MM.1S (cell line): ENCODE results near the gene LEFTY1.

ENCODE experiments used
- DNase-seq: peaks from one replicate; pipeline ENCODE4 v3.0.0-alpha.2; 2015
- H2AFZ ChIP-seq: fragments of 300-600 bp; sonication (generic); 2 replicates; pipeline ENCODE4 v1.6.0; 2016; ENCODE audit warnings: antibody characterized with exemption, low read length
- H3F3A ChIP-seq: fragments of 300-600 bp; sonication (generic); 2 replicates; pipeline ENCODE4 v1.6.1; 2016; ENCODE audit warnings: mild to moderate bottlenecking, antibody characterized with exemption, low read length, moderate library complexity, mixed read lengths; ENCODE audit not compliant: insufficient read depth
- H3K27ac ChIP-seq: fragments of 300-600 bp; sonication (generic); 2 replicates; pipeline ENCODE4 v1.5.1; 2016; ENCODE audit warnings: mild to moderate bottlenecking, low read length
- H3K27me3 ChIP-seq: fragments of 300-600 bp; sonication (generic); replicated peaks from 2 replicates; pipeline ENCODE4 v1.6.0; 2016; ENCODE audit warnings: low read length; ENCODE audit not compliant: insufficient read depth
- H3K36me3 ChIP-seq: fragments of 300-600 bp; sonication (generic); replicated peaks from 2 replicates; pipeline ENCODE4 v1.6.1; 2016; ENCODE audit warnings: mild to moderate bottlenecking, low read length, mixed read lengths; ENCODE audit not compliant: insufficient read depth
- H3K4me1 ChIP-seq: fragments of 300-600 bp; sonication (generic); 2 replicates; pipeline ENCODE4 v1.6.1; 2016; ENCODE audit warnings: low read length, mixed read lengths
- H3K4me2 ChIP-seq: fragments of 300-600 bp; sonication (generic); 2 replicates; pipeline ENCODE4 v1.6.0; 2016; ENCODE audit warnings: low read depth, low read length
- H3K4me3 ChIP-seq: fragments of 300-600 bp; sonication (generic); 2 replicates; pipeline ENCODE4 v1.5.1; 2016; ENCODE audit warnings: low read length, mixed read lengths
- H3K79me2 ChIP-seq: fragments of 300-600 bp; sonication (generic); 2 replicates; pipeline ENCODE4 v1.6.1; 2016; ENCODE audit warnings: mixed run types, low read length, mixed read lengths
- H3K9ac ChIP-seq: fragments of 300-600 bp; sonication (generic); 2 replicates; pipeline ENCODE4 v1.6.1; 2016; ENCODE audit warnings: low read length, mixed read lengths
- H3K9me2 ChIP-seq: fragments of 300-600 bp; sonication (generic); replicated peaks from 2 replicates; pipeline ENCODE4 v1.6.1; 2016; ENCODE audit warnings: mild to moderate bottlenecking, low read length, mixed read lengths; ENCODE audit not compliant: insufficient read depth
- H3K9me3 ChIP-seq: fragments of 300-600 bp; sonication (generic); replicated peaks from 2 replicates; pipeline ENCODE4 v1.6.1; 2016; ENCODE audit warnings: mild to moderate bottlenecking, low read length, mixed read lengths; ENCODE audit not compliant: insufficient read depth
- H4K20me1 ChIP-seq: fragments of 300-600 bp; sonication (generic); 2 replicates; pipeline ENCODE4 v1.6.1; 2016; ENCODE audit warnings: mild to moderate bottlenecking, low read length, moderate library complexity, mixed read lengths; ENCODE audit not compliant: insufficient read depth
- EZH2 ChIP-seq: fragments of 300-600 bp; sonication (generic); optimal IDR thresholded peaks from 2 replicates; pipeline ENCODE3; 2017; ENCODE audit warnings: low read depth, mild to moderate bottlenecking, antibody characterized with exemption, low read length, mixed read lengths
- EZH2phosphoT487 ChIP-seq: fragments of 300-600 bp; sonication (generic); IDR thresholded peaks from 2 replicates; pipeline ENCODE4 v1.6.1; 2018; ENCODE audit warnings: antibody characterized with exemption, low read length
- TF ChIP-seq, protein P1 (sequence below): fragments of 300-600 bp; sonication (generic); IDR thresholded peaks from 2 replicates; pipeline ENCODE4 v1.5.1; 2016; ENCODE audit warnings: antibody characterized with exemption, low read length, mixed read lengths

LEFTY1 gene

DNA sequence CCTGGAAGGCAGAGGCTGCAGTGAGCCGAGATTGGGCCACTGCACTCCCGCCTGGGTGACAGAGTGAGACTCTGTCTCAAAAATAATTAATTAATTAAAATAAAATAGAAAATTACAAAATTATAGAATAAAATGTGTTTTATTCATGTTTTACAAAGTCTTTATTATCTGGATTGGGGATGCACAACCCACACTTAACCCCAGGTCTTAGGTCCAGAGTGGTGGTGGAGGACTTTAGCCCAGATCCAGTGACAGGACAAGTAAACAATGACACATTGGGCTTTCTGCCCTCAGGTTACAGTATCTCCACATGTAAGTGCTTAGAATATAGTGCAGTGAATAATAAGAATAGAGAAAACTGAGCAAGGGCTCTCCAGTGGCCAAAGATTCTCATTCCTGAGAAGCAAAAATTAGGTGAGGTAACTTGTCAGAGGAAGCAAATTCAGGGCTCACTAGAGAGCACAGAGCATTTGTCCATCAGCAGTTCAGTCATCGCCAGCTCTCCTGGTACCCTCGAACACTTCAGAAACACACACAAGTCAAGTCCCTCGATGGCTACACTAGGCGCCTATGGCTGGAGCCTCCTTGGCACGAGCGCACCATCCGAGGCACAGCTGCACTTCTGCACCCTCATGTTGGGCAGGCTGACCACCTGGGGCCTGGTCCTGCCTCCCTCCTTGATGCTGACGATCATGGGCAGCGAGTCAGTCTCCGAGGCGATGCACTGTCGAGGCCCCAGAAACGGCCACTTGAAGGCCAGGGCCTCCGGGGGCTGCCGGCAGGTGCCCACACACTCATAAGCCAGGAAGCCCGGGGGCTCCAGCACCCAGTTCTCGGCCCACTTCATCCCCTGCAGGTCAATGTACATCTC lies 2.6 kb downstream of the LEFTY1 start:
- H3K4me1 ChIP-seq: 0 out of 2 replicates have a peak, but pooled peaks cover under 1% of the 10 kb centered on the region
- DNase-seq: no peak
- H3K4me2 ChIP-seq: no peak overlapping the region
- no peaks in the 10 kb centered on the region for H4K20me1 ChIP-seq
- no peaks in the 10 kb centered on the region for H3K27me3 ChIP-seq
- peaks cover 24% of the 10 kb centered on the region for H3K79me2 ChIP-seq
- H3K9me2 ChIP-seq: no peaks in the 10 kb centered on the region
- H3K4me3 ChIP-seq: no peak overlapping the region
- H3K9me3 ChIP-seq: no peaks in the 10 kb centered on the region
- H3K9ac ChIP-seq: no peak overlapping the region
- peaks cover 18% of the 10 kb centered on the region for H3F3A ChIP-seq
- H3K36me3 ChIP-seq: no peaks in the 10 kb centered on the region
- no peak overlapping the region for H2AFZ ChIP-seq
- TF ChIP-seq, protein P1, sequence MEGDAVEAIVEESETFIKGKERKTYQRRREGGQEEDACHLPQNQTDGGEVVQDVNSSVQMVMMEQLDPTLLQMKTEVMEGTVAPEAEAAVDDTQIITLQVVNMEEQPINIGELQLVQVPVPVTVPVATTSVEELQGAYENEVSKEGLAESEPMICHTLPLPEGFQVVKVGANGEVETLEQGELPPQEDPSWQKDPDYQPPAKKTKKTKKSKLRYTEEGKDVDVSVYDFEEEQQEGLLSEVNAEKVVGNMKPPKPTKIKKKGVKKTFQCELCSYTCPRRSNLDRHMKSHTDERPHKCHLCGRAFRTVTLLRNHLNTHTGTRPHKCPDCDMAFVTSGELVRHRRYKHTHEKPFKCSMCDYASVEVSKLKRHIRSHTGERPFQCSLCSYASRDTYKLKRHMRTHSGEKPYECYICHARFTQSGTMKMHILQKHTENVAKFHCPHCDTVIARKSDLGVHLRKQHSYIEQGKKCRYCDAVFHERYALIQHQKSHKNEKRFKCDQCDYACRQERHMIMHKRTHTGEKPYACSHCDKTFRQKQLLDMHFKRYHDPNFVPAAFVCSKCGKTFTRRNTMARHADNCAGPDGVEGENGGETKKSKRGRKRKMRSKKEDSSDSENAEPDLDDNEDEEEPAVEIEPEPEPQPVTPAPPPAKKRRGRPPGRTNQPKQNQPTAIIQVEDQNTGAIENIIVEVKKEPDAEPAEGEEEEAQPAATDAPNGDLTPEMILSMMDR: no peak
- no peak for TF ChIP-seq EZH2
- TF ChIP-seq EZH2phosphoT487: no peak
- H3K27ac ChIP-seq: no peak overlapping the region

DNA sequence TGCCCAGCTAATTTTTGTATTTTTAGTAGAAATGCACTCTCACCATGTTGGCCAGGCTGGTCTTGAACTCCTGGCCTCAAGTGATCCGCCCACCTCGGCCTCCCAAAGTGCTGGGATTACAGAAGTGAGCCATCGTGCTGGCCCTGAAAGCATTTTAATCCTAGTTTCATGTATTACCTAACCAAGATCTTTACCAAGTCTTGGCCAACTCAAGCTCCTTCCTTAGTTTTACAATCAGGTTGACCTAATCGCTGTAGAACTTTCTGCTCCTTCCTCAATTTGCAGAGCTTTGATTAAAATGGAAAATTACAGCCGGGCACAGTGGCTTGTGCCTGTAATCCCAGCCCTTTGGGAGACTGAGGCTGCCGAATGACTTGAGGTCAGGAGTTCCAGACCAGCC lies 3.6 kb downstream of the LEFTY1 start:
- Histone ChIP-seq H3K4me3 (no peak overlapping the region), H2AFZ (no peak overlapping the region), H3K9me3 (no peaks in the 10 kb centered on the region), H3K27ac (no peak overlapping the region), H3K9me2 (no peaks in the 10 kb centered on the region), H4K20me1 (no peaks in the 10 kb centered on the region), H3K27me3 (no peaks in the 10 kb centered on the region), H3K4me1 (peaks cover 11% of the 10 kb centered on the region), H3K9ac (no peak overlapping the region), H3K79me2 (peaks cover 34% of the 10 kb centered on the region), H3K4me2 (no peak overlapping the region), H3F3A (peaks cover 29% of the 10 kb centered on the region), H3K36me3 (no peaks in the 10 kb centered on the region)
- TF ChIP-seq EZH2phosphoT487 (no peak), EZH2 (no peak)
- TF ChIP-seq, protein P1: no peak
- no peak for DNase-seq

DNA sequence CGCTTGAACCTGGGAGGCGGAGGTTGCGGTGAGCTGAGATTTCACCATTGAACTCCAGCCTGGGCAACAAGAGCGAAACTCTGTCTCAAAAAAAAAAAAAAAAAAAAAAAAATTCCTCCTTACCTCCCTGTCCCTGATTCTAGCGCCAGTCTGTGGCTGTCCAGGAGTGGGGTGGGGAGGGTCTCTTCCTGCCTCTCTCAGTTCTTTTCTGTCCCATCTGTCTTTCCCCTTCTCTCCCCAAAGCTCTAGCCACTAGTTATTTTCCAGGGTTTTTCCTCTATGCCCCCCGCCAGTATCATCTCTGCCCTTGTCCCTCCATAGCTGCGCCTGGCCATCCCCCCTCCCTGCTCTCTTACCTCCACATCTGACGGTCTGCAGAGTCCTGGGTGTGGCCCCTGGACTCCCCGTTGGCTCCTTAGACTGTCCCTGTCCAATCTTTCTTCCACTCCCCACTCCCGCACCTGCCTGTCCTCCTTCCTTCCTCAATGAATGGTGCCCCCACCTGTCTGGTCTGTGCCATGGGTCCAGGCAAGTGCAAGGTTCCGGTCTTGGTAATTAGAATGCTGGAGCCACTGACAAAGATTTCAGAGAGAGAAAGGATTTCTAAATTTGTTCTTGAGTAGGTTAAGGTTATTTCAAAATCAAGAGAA lies 5.2 kb downstream of the LEFTY1 start:
- H3K4me2 ChIP-seq: peak overlapping the region; percentile 99; the same call in 1 of the 2 replicates
- H3K4me1 ChIP-seq: peaks cover 25% of the 10 kb centered on the region
- DNase-seq: no peak
- H2AFZ ChIP-seq: no peak overlapping the region
- H3K27me3 ChIP-seq: no peaks in the 10 kb centered on the region
- no peaks in the 10 kb centered on the region for H3K9me2 ChIP-seq
- H3K9me3 ChIP-seq: no peaks in the 10 kb centered on the region
- H3K79me2 ChIP-seq: peaks cover 50% of the 10 kb centered on the region
- TF ChIP-seq, protein P1: no peak; the same call in 1 of the 2 replicates
- TF ChIP-seq EZH2 (no peak), EZH2phosphoT487 (no peak)
- no peaks in the 10 kb centered on the region for H3K36me3 ChIP-seq
- H4K20me1 ChIP-seq: no peaks in the 10 kb centered on the region
- H3F3A ChIP-seq: peaks cover 40% of the 10 kb centered on the region
- H3K9ac ChIP-seq: no peak overlapping the region
- H3K4me3 ChIP-seq: no peak overlapping the region
- no peak overlapping the region; the same call in 1 of the 2 replicates for H3K27ac ChIP-seq
